Activated T-cell treated with anti-CD3 and anti-CD28 coated beads, Interleukin-2, amount 50 U/mL, for 48 hours (primary cell): ENCODE results near the gene GPR148.

Experiments used
- DNase-seq, 2 experiments: peaks; one replicate each; pipeline ENCODE4 v3.0.0-alpha.2; 2020

The GPR148 gene

DNA sequence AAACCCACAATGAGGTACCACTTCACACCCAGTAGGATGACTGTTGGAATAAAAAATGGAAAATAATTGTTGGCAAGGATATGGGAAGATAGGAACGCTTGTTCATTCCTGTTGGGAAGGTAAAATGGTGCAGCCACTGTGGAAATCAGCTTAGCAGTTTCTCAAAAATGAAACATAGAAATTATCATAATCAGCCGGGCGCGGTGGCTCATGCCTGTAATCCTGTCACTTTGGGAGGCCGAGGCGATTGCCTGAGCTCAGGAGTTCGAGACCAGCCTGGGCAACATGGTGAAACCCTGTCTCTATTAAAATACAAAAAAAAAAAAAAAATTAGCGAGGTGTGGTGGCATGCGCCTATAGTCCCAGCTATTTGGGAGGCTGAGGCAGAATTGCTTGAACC lies 49.9 kb downstream of the GPR148 start:
- no peak for DNase-seq
